HEK293 (cell line): Measurements from ENCODE around the gene RDH5.

ENCODE experiments used
- EGR2 ChIP-seq: fragments of 450-650 bp; formaldehyde crosslinking; IDR thresholded peaks from 2 replicates; pipeline ENCODE4 v1.5.1; 2016; ENCODE audit warnings: low read depth, missing biosample characterization, missing genetic modification characterization
- GLI2 ChIP-seq: fragments of 450-650 bp; formaldehyde crosslinking; IDR thresholded peaks from 2 replicates; pipeline ENCODE4; 2017; ENCODE audit warnings: missing biosample characterization, missing genetic modification characterization, low read depth, borderline replicate concordance
- HOXA7 ChIP-seq: sonication (generic); formaldehyde crosslinking; IDR thresholded peaks from 2 replicates; pipeline ENCODE4 v1.8.1; 2022; ENCODE audit warnings: missing genetic modification reagents, borderline replicate concordance
- RBAK ChIP-seq: fragments of 450-650 bp; formaldehyde crosslinking; IDR thresholded peaks from 2 replicates; pipeline ENCODE4 v1.5.1; 2016; ENCODE audit warnings: missing biosample characterization, missing genetic modification characterization
- REPIN1 ChIP-seq: fragments of 450-650 bp; formaldehyde crosslinking; IDR thresholded peaks from 2 replicates; pipeline ENCODE4 v1.5.1; 2017; ENCODE audit warnings: missing biosample characterization, missing genetic modification characterization, low read depth
- SCRT2 ChIP-seq: fragments of 450-650 bp; formaldehyde crosslinking; IDR thresholded peaks from 2 replicates; pipeline ENCODE4 v1.5.1; 2016; ENCODE audit warnings: missing biosample characterization, missing genetic modification characterization
- TCF7L2 ChIP-seq: IDR thresholded peaks from 2 replicates; pipeline ENCODE4 v1.6.1; 2011; ENCODE audit warnings: low read depth, mild to moderate bottlenecking, inconsistent platforms, low read length, moderate library complexity, borderline replicate concordance
- YY1 ChIP-seq: fragments of 450-650 bp; formaldehyde crosslinking; IDR thresholded peaks from 2 replicates; pipeline ENCODE4 v1.5.1; 2018; ENCODE audit warnings: missing biosample characterization, missing genetic modification characterization
- ZBTB1 ChIP-seq: fragments of 450-650 bp; formaldehyde crosslinking; IDR thresholded peaks from 2 replicates; pipeline ENCODE4 v1.5.1; 2016; ENCODE audit warnings: missing biosample characterization, missing genetic modification characterization
- ZBTB17 ChIP-seq: fragments of 450-650 bp; formaldehyde crosslinking; IDR thresholded peaks from 2 replicates; pipeline ENCODE4 v1.5.1; 2016; ENCODE audit warnings: missing biosample characterization, missing genetic modification characterization
- ZFHX2 ChIP-seq: fragments of 450-650 bp; formaldehyde crosslinking; conservative IDR thresholded peaks from 2 replicates; pipeline ENCODE4 v1.5.1; 2016; ENCODE audit warnings: missing biosample characterization, missing genetic modification characterization
- ZFP69B ChIP-seq: fragments of 450-650 bp; formaldehyde crosslinking; IDR thresholded peaks from 2 replicates; pipeline ENCODE4 v1.5.1; 2016; ENCODE audit warnings: missing biosample characterization, missing genetic modification characterization
- ZNF112 ChIP-seq: fragments of 450-650 bp; formaldehyde crosslinking; IDR thresholded peaks from 2 replicates; pipeline ENCODE4 v1.5.0; 2017; ENCODE audit warnings: missing biosample characterization, missing genetic modification characterization
- ZNF132 ChIP-seq: fragments of 450-650 bp; formaldehyde crosslinking; IDR thresholded peaks from 2 replicates; pipeline ENCODE4 v1.5.1; 2017; ENCODE audit warnings: missing biosample characterization, missing genetic modification characterization, borderline replicate concordance
- ZNF138 ChIP-seq: fragments of 450-650 bp; formaldehyde crosslinking; IDR thresholded peaks from 2 replicates; pipeline ENCODE4 v1.5.1; 2016; ENCODE audit warnings: missing biosample characterization, missing genetic modification characterization, borderline replicate concordance
- ZNF175 ChIP-seq: fragments of 450-650 bp; formaldehyde crosslinking; IDR thresholded peaks from 2 replicates; pipeline ENCODE4 v1.5.1; 2016; ENCODE audit warnings: missing biosample characterization, missing genetic modification characterization
- ZNF184 ChIP-seq: fragments of 450-650 bp; IDR thresholded peaks from 2 replicates; pipeline ENCODE4 v1.5.1; 2018; ENCODE audit warnings: missing biosample characterization, mild to moderate bottlenecking, missing genetic modification characterization
- ZNF221 ChIP-seq: fragments of 450-650 bp; formaldehyde crosslinking; IDR thresholded peaks from 2 replicates; pipeline ENCODE4 v1.5.1; 2017; ENCODE audit warnings: missing biosample characterization, missing genetic modification characterization, borderline replicate concordance
- ZNF223 ChIP-seq: fragments of 450-650 bp; formaldehyde crosslinking; IDR thresholded peaks from 2 replicates; pipeline ENCODE4 v1.5.1; 2016; ENCODE audit warnings: missing biosample characterization, missing genetic modification characterization
- ZNF239 ChIP-seq: fragments of 450-650 bp; formaldehyde crosslinking; IDR thresholded peaks from 2 replicates; pipeline ENCODE4 v1.5.1; 2016; ENCODE audit warnings: missing biosample characterization, missing genetic modification characterization
- ZNF324 ChIP-seq: fragments of 450-650 bp; formaldehyde crosslinking; IDR thresholded peaks from 2 replicates; pipeline ENCODE4 v1.5.1; 2016; ENCODE audit warnings: missing biosample characterization, missing genetic modification characterization
- ZNF341 ChIP-seq: fragments of 450-650 bp; formaldehyde crosslinking; IDR thresholded peaks from 2 replicates; pipeline ENCODE4; 2016; ENCODE audit warnings: low read depth, missing biosample characterization, missing genetic modification characterization
- ZNF394 ChIP-seq: fragments of 450-650 bp; formaldehyde crosslinking; IDR thresholded peaks from 2 replicates; pipeline ENCODE4 v1.5.1; 2016; ENCODE audit warnings: missing biosample characterization, missing genetic modification characterization, mild to moderate bottlenecking, moderate library complexity, borderline replicate concordance
- ZNF48 ChIP-seq: fragments of 450-650 bp; formaldehyde crosslinking; IDR thresholded peaks from 2 replicates; pipeline ENCODE4 v1.5.1; 2016; ENCODE audit warnings: missing biosample characterization, missing genetic modification characterization
- ZNF513 ChIP-seq: fragments of 450-650 bp; IDR thresholded peaks from 2 replicates; pipeline ENCODE4 v1.5.1; 2018; ENCODE audit warnings: missing biosample characterization, missing genetic modification characterization
- ZNF521 ChIP-seq: fragments of 450-650 bp; formaldehyde crosslinking; IDR thresholded peaks from 2 replicates; pipeline ENCODE4 v1.5.1; 2017; ENCODE audit warnings: missing biosample characterization, mild to moderate bottlenecking, missing genetic modification characterization
- ZNF610 ChIP-seq: fragments of 450-650 bp; formaldehyde crosslinking; IDR thresholded peaks from 2 replicates; pipeline ENCODE4 v1.5.1; 2016; ENCODE audit warnings: missing biosample characterization, missing genetic modification characterization, borderline replicate concordance
- ZXDB ChIP-seq: fragments of 450-650 bp; formaldehyde crosslinking; IDR thresholded peaks from 2 replicates; pipeline ENCODE4 v1.5.1; 2016; ENCODE audit warnings: missing biosample characterization, missing genetic modification characterization
- TF ChIP-seq, protein P1 (sequence below): fragments of 450-650 bp; formaldehyde crosslinking; IDR thresholded peaks from 2 replicates; pipeline ENCODE4 v1.5.1; 2016; ENCODE audit warnings: missing biosample characterization, missing genetic modification characterization
- TF ChIP-seq, protein P2 (sequence below): fragments of 450-650 bp; formaldehyde crosslinking; IDR thresholded peaks from 2 replicates; pipeline ENCODE4 v1.5.1; 2016; ENCODE audit warnings: missing biosample characterization, missing genetic modification characterization
- TF ChIP-seq, protein P3 (sequence below): fragments of 450-650 bp; IDR thresholded peaks from 2 replicates; pipeline ENCODE4 v1.5.1; 2018; ENCODE audit warnings: missing biosample characterization, mild to moderate bottlenecking, missing genetic modification characterization
- TF ChIP-seq, protein P4 (sequence below): fragments of 450-650 bp; formaldehyde crosslinking; IDR thresholded peaks from 2 replicates; pipeline ENCODE4 v1.5.1; 2017; ENCODE audit warnings: missing biosample characterization, missing genetic modification characterization

The RDH5 gene

GRCh38 chr12:55681142-55682077, 38.8 kb upstream of the RDH5 start (continued):
- no peak for TF ChIP-seq ZNF239 (tag by site-specific recombination)
- no peak; the same call in none of the 2 replicates for TF ChIP-seq ZNF341 (tag by site-specific recombination)
- TF ChIP-seq, protein P1, sequence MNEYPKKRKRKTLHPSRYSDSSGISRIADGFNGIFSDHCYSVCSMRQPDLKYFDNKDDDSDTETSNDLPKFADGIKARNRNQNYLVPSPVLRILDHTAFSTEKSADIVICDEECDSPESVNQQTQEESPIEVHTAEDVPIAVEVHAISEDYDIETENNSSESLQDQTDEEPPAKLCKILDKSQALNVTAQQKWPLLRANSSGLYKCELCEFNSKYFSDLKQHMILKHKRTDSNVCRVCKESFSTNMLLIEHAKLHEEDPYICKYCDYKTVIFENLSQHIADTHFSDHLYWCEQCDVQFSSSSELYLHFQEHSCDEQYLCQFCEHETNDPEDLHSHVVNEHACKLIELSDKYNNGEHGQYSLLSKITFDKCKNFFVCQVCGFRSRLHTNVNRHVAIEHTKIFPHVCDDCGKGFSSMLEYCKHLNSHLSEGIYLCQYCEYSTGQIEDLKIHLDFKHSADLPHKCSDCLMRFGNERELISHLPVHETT (tag by site-specific recombination), result no peak
- no peak for TF ChIP-seq REPIN1 (tag by site-specific recombination)
- TF ChIP-seq ZNF223, result no peak
- no peak for TF ChIP-seq ZNF112
- TF ChIP-seq, protein P2, sequence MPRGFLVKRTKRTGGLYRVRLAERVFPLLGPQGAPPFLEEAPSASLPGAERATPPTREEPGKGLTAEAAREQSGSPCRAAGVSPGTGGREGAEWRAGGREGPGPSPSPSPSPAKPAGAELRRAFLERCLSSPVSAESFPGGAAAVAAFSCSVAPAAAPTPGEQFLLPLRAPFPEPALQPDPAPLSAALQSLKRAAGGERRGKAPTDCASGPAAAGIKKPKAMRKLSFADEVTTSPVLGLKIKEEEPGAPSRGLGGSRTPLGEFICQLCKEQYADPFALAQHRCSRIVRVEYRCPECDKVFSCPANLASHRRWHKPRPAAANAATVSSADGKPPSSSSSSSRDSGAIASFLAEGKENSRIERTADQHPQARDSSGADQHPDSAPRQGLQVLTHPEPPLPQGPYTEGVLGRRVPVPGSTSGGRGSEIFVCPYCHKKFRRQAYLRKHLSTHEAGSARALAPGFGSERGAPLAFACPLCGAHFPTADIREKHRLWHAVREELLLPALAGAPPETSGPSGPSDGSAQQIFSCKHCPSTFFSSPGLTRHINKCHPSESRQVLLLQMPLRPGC, result peak; percentile 21; the same call in 1 of the 2 replicates
- TF ChIP-seq ZNF48 (tag by site-specific recombination), result no peak
- no peak for TF ChIP-seq GLI2 (tag by site-specific recombination)
- no peak for TF ChIP-seq ZNF521 (tag by site-specific recombination)
- TF ChIP-seq, protein P3, sequence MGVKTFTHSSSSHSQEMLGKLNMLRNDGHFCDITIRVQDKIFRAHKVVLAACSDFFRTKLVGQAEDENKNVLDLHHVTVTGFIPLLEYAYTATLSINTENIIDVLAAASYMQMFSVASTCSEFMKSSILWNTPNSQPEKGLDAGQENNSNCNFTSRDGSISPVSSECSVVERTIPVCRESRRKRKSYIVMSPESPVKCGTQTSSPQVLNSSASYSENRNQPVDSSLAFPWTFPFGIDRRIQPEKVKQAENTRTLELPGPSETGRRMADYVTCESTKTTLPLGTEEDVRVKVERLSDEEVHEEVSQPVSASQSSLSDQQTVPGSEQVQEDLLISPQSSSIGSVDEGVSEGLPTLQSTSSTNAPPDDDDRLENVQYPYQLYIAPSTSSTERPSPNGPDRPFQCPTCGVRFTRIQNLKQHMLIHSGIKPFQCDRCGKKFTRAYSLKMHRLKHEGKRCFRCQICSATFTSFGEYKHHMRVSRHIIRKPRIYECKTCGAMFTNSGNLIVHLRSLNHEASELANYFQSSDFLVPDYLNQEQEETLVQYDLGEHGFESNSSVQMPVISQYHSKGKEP, result no peak
- TF ChIP-seq HOXA7 (CRISPR knock-in tag), result no peak
- no peak for TF ChIP-seq ZNF132 (tag by site-specific recombination)
- no peak for TF ChIP-seq RBAK (tag by site-specific recombination)
- TF ChIP-seq ZBTB17 (tag by site-specific recombination), result peak; percentile 82
- no peak for TF ChIP-seq TCF7L2
- no peak for TF ChIP-seq ZNF221 (tag by site-specific recombination)
- peak; percentile 68; the same call in 1 of the 2 replicates for TF ChIP-seq ZXDB
- TF ChIP-seq ZNF513 (tag by site-specific recombination), result no peak
- no peak for TF ChIP-seq ZNF138 (tag by site-specific recombination)
- no peak for TF ChIP-seq ZBTB1 (tag by site-specific recombination)
- no peak for TF ChIP-seq SCRT2 (tag by site-specific recombination)
- no peak for TF ChIP-seq YY1 (tag by site-specific recombination)
- no peak for TF ChIP-seq ZNF610 (tag by site-specific recombination)
- no peak for TF ChIP-seq ZNF324 (tag by site-specific recombination)
- TF ChIP-seq ZFHX2 (tag by site-specific recombination), result peak; percentile 100
- peak; percentile 99 for TF ChIP-seq EGR2 (tag by site-specific recombination)
- TF ChIP-seq, protein P4, sequence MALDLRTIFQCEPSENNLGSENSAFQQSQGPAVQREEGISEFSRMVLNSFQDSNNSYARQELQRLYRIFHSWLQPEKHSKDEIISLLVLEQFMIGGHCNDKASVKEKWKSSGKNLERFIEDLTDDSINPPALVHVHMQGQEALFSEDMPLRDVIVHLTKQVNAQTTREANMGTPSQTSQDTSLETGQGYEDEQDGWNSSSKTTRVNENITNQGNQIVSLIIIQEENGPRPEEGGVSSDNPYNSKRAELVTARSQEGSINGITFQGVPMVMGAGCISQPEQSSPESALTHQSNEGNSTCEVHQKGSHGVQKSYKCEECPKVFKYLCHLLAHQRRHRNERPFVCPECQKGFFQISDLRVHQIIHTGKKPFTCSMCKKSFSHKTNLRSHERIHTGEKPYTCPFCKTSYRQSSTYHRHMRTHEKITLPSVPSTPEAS (tag by site-specific recombination), result 0 out of 2 replicates have a peak, but pooled peaks have one; percentile 9
- TF ChIP-seq ZNF184, result no peak
- TF ChIP-seq ZNF175 (tag by site-specific recombination), result no peak
- TF ChIP-seq ZNF394 (tag by site-specific recombination), result no peak; the same call in 1 of the 2 replicates
- no peak; the same call in 1 of the 2 replicates for TF ChIP-seq ZFP69B
